ENCODE measurements around the gene PLEKHH3. TPM values are rescaled to one million over a fixed set of nuclear protein-coding genes. Genes with fewer than 3 reads are reported as not detected.

PLEKHH3 gene
- total and polyA plus RNA-seq, 10 of the 15 experiments (the other 5 are each of a cell fraction or from before 2014, with no cell fraction given): 0.31 to 38.0 (median 11.0) TPM

GRCh38 chr17:42618442-42619150 is 58.2 kb downstream of the PLEKHH3 start (continued):
- TF ChIP-seq IRF3 (IDR thresholded peaks at IDR 0.05) (no peak), POLR2A (IDR thresholded peaks at IDR 0.05; ENCODE audit: low read depth, low read length) (no peak; the same call in 1 of the 2 replicates), DPF2 (IDR thresholded peaks at IDR 0.05) (peak; percentile 94), ZBTB40 (IDR thresholded peaks at IDR 0.05; ENCODE audit: borderline replicate concordance) (no peak), CHD4 (IDR thresholded peaks at IDR 0.05) (no peak), ZNF207 (IDR thresholded peaks at IDR 0.05; ENCODE audit: borderline replicate concordance) (no peak), IKZF2 (IDR thresholded peaks at IDR 0.05) (peak; percentile 99), SMARCA5 (IDR thresholded peaks at IDR 0.05) (no peak), ZBED1 (IDR thresholded peaks at IDR 0.05; ENCODE audit: borderline replicate concordance) (peak; percentile 77), MYB (IDR thresholded peaks at IDR 0.05; ENCODE audit: borderline replicate concordance, low read depth, low read length) (no peak), SREBF1 (IDR thresholded peaks at IDR 0.05; ENCODE audit: low read length) (no peak), FOS (IDR thresholded peaks at IDR 0.05; ENCODE audit: borderline replicate concordance, extremely low read depth, insufficient read length) (no peak), JUNB (IDR thresholded peaks at IDR 0.05) (0 out of 2 replicates have a peak, but pooled peaks have one; percentile 45), IKZF1 (conservative IDR thresholded peaks at IDR 0.05) (peak; percentile 99), SKIL (IDR thresholded peaks at IDR 0.05; ENCODE audit: low read depth, poor library complexity, severe bottlenecking) (peak; percentile 95), BMI1 (IDR thresholded peaks at IDR 0.05; ENCODE audit: borderline replicate concordance) (no peak; the same call in 1 of the 2 replicates), CREM (IDR thresholded peaks at IDR 0.05; ENCODE audit: low read depth) (peak; percentile 61)
- TF ChIP-seq, protein P1, sequence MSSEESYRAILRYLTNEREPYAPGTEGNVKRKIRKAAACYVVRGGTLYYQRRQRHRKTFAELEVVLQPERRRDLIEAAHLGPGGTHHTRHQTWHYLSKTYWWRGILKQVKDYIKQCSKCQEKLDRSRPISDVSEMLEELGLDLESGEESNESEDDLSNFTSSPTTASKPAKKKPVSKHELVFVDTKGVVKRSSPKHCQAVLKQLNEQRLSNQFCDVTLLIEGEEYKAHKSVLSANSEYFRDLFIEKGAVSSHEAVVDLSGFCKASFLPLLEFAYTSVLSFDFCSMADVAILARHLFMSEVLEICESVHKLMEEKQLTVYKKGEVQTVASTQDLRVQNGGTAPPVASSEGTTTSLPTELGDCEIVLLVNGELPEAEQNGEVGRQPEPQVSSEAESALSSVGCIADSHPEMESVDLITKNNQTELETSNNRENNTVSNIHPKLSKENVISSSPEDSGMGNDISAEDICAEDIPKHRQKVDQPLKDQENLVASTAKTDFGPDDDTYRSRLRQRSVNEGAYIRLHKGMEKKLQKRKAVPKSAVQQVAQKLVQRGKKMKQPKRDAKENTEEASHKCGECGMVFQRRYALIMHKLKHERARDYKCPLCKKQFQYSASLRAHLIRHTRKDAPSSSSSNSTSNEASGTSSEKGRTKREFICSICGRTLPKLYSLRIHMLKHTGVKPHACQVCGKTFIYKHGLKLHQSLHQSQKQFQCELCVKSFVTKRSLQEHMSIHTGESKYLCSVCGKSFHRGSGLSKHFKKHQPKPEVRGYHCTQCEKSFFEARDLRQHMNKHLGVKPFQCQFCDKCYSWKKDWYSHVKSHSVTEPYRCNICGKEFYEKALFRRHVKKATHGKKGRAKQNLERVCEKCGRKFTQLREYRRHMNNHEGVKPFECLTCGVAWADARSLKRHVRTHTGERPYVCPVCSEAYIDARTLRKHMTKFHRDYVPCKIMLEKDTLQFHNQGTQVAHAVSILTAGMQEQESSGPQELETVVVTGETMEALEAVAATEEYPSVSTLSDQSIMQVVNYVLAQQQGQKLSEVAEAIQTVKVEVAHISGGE (CRISPR knock-in tag; IDR thresholded peaks at IDR 0.05): no peak
- TF ChIP-seq, protein P2, sequence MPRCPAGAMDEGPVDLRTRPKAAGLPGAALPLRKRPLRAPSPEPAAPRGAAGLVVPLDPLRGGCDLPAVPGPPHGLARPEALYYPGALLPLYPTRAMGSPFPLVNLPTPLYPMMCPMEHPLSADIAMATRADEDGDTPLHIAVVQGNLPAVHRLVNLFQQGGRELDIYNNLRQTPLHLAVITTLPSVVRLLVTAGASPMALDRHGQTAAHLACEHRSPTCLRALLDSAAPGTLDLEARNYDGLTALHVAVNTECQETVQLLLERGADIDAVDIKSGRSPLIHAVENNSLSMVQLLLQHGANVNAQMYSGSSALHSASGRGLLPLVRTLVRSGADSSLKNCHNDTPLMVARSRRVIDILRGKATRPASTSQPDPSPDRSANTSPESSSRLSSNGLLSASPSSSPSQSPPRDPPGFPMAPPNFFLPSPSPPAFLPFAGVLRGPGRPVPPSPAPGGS (IDR thresholded peaks at IDR 0.05; ENCODE audit: borderline replicate concordance, insufficient read depth, low read depth, low read length, poor library complexity, severe bottlenecking): no peak
